GM19023 (cell line): ENCODE data around the gene RIMS1.

Experiments used
- ATAC-seq: cut with Tn5 transposase; IDR thresholded peaks from one replicate; pipeline ENCODE4 v1.9.1; 2021; ENCODE audit warnings: mild to moderate bottlenecking, moderate library complexity; ENCODE audit not compliant: unreplicated experiment

Gene RIMS1

GRCh38 chr6:72411872-72412708 lies 525.7 kb downstream of the RIMS1 start:
- ATAC-seq: peak; percentile 82

- no peak for ATAC-seq
These were observed 526.3 kb downstream of the RIMS1 start for GRCh38 chr6:72412709-72413044.

- ATAC-seq: no peak
These were observed 527.5 kb downstream of the RIMS1 start for GRCh38 chr6:72413884-72414283.

GRCh38 chr6:72414657-72415056 lies 528.3 kb downstream of the RIMS1 start:
- no peak for ATAC-seq

GRCh38 chr6:72416744-72417465 lies 530.6 kb downstream of the RIMS1 start:
- ATAC-seq: no peak

- no peak for ATAC-seq
These were observed 531.4 kb downstream of the RIMS1 start for GRCh38 chr6:72417759-72418158.

GRCh38 chr6:72418495-72418894 lies 532.1 kb downstream of the RIMS1 start:
- ATAC-seq: no peak

GRCh38 chr6:72419966-72420365 lies 533.6 kb downstream of the RIMS1 start:
- ATAC-seq: no peak

- no peak for ATAC-seq
These were observed 534.1 kb downstream of the RIMS1 start for GRCh38 chr6:72420409-72420808.

GRCh38 chr6:72421387-72421786 lies 535.0 kb downstream of the RIMS1 start:
- ATAC-seq: no peak

- ATAC-seq: no peak
These were observed 535.8 kb downstream of the RIMS1 start for GRCh38 chr6:72422171-72422570.

GRCh38 chr6:72424476-72424875 lies 538.1 kb downstream of the RIMS1 start:
- no peak for ATAC-seq

- ATAC-seq: no peak
These were observed 538.8 kb downstream of the RIMS1 start for GRCh38 chr6:72425003-72425681.

GRCh38 chr6:72440611-72441010 lies 554.3 kb downstream of the RIMS1 start:
- ATAC-seq: no peak

GRCh38 chr6:72446430-72446829 lies 560.1 kb downstream of the RIMS1 start:
- no peak for ATAC-seq
